Tibial nerve (tissue), 4 donors: ENCODE measurements around the gene TAPT1. TPM values are rescaled to one million over a fixed set of nuclear protein-coding genes. Genes with fewer than 3 reads are reported as not detected.

Experiments used
- DNase-seq, 2 donors: peaks; one replicate each; pipeline ENCODE4 v3.0.0-alpha.2; 2019; ENCODE audit warnings: low spot score in 2 of 2
- H3K27ac ChIP-seq, 4 donors: fragments of 200-600 bp; sonication (generic) in 3 of 4; one replicate each; pipeline ENCODE4 v1.5.1; 2017 to 2019; ENCODE audit warnings: mild to moderate bottlenecking in 1 of 4
- H3K27me3 ChIP-seq, 2 donors: fragments of 200-600 bp; sonication (generic) in 1 of 2; one replicate each; pipeline versions ENCODE4 v1.5.1 to v1.6.0; 2017 to 2019
- H3K36me3 ChIP-seq, 3 donors: fragments of 200-600 bp; sonication (generic); one replicate each; pipeline ENCODE4 v1.5.1; 2018 to 2019
- H3K4me1 ChIP-seq, 4 donors: fragments of 200-600 bp; sonication (generic) in 3 of 4; one replicate each; pipeline ENCODE4 v1.5.1; 2017 to 2019
- H3K4me3 ChIP-seq, 4 donors: fragments of 200-600 bp; sonication (generic) in 3 of 4; one replicate each; pipeline ENCODE4 v1.5.1; 2017 to 2019; ENCODE audit warnings: mild to moderate bottlenecking in 1 of 4, moderate library complexity in 1 of 4
- H3K9me3 ChIP-seq, 4 donors: fragments of 200-600 bp; sonication (generic) in 3 of 4; one replicate each; pipeline ENCODE4 v1.5.1; 2017 to 2019
- CTCF ChIP-seq, 5 experiments: fragments of 200-600 bp in 3 of 5; fragments of 450-650 bp in 2 of 5; sonication (generic) in 3 of 5; IDR thresholded peaks; one replicate each; pipeline ENCODE4 v1.5.1; 2016 to 2019; ENCODE audit warnings: antibody characterized with exemption in 5 of 5, mild to moderate bottlenecking in 3 of 5, moderate library complexity in 2 of 5
- EP300 ChIP-seq, 2 donors: sonication (generic); formaldehyde crosslinking; IDR thresholded peaks; one replicate each; pipeline ENCODE4 v1.6.1; 2017; ENCODE audit warnings: antibody characterized with exemption in 2 of 2, mild to moderate bottlenecking in 1 of 2
- POLR2A ChIP-seq, 2 donors: fragments of 450-650 bp; IDR thresholded peaks; one replicate each; pipeline ENCODE4 v1.6.1; 2017; ENCODE audit warnings: antibody characterized with exemption in 2 of 2, mild to moderate bottlenecking in 2 of 2, moderate library complexity in 2 of 2
- WGBS, 2 donors: methylation state at CpG; one replicate each; pipeline ENCODE4 v1.1.5; 2018; 5-methylcytosine and 5-hydroxymethylcytosine counted together
- total RNA-seq, 4 donors: library from RNA; depleted of rRNA; stranded (reverse); fragments of >200 nt; gene quantifications; one replicate each; pipeline ENCODE4 v1.1.0, GENCODE V29; 2016

The TAPT1 gene
- total RNA-seq, 4 donors from 2014 or later, result 21.3 to 41.3 (median 37.5) TPM

GRCh38 chr4:16165931-16166330 lies 60.3 kb downstream of the TAPT1 start:
- no peak for TF ChIP-seq POLR2A (IDR thresholded peaks at IDR 0.05)
- no peak for DNase-seq
- no peak overlapping the region for H3K4me3 ChIP-seq
- peaks cover 0 to 100% (median 16%) of the 10 kb centered on the region in 3 donors for H3K36me3 ChIP-seq
- no peak overlapping the region for H3K27ac ChIP-seq
- no peaks in the 10 kb centered on the region for H3K27me3 ChIP-seq
- 94 to 98% methylated on average over 7 of the region's 7 CpGs for WGBS, 2 donors
- no peaks in the 10 kb centered on the region for H3K9me3 ChIP-seq
- no peaks in the 10 kb centered on the region for H3K4me1 ChIP-seq

- Histone ChIP-seq H3K9me3 (peaks cover 0 to 6% (median 0%) of the 10 kb centered on the region in 4 donors), H3K27ac (no peak overlapping the region), H3K4me3 (no peak overlapping the region), H3K4me1 (peaks cover 0 to 10% (median 0%) of the 10 kb centered on the region in 4 donors), H3K27me3 (no peaks in the 10 kb centered on the region), H3K36me3 (peaks cover 0 to 83% (median 10%) of the 10 kb centered on the region in 3 donors)
- WGBS, 2 donors, result 90 to 91% methylated on average over 4 of the region's 4 CpGs
- no peak for DNase-seq
- no peak for TF ChIP-seq POLR2A (IDR thresholded peaks at IDR 0.05)
- no peak for TF ChIP-seq EP300 (IDR thresholded peaks at IDR 0.05)
Measured at GRCh38 chr4:16162891-16163290, 63.4 kb downstream of the TAPT1 start.

GRCh38 chr4:16161851-16162408 lies 64.3 kb downstream of the TAPT1 start:
- no peak for DNase-seq
- Histone ChIP-seq H3K27ac (no peak overlapping the region), H3K36me3 (peaks cover 0 to 73% (median 10%) of the 10 kb centered on the region in 3 donors), H3K27me3 (no peaks in the 10 kb centered on the region), H3K9me3 (peaks cover 0 to 6% (median 0%) of the 10 kb centered on the region in 4 donors), H3K4me3 (no peak overlapping the region), H3K4me1 (peaks cover 0 to 13% (median 0%) of the 10 kb centered on the region in 4 donors)
- TF ChIP-seq EP300 (IDR thresholded peaks at IDR 0.05), result no peak
- TF ChIP-seq POLR2A (IDR thresholded peaks at IDR 0.05), result no peak
- TF ChIP-seq CTCF (IDR thresholded peaks at IDR 0.05), result no peak
- WGBS, 2 donors, result 86 to 89% methylated on average over 6 of the region's 6 CpGs

GRCh38 chr4:16160457-16160856 lies 65.8 kb downstream of the TAPT1 start:
- H3K27ac ChIP-seq, result no peak overlapping the region
- peaks cover 0 to 6% (median 0%) of the 10 kb centered on the region in 4 donors for H3K9me3 ChIP-seq
- no peak overlapping the region for H3K4me3 ChIP-seq
- H3K36me3 ChIP-seq, result peaks cover 0 to 59% (median 0%) of the 10 kb centered on the region in 3 donors
- WGBS, 2 donors, result 88% methylated on average over 3 of the region's 3 CpGs
- TF ChIP-seq CTCF (IDR thresholded peaks at IDR 0.05) (no peak), POLR2A (IDR thresholded peaks at IDR 0.05) (no peak), EP300 (IDR thresholded peaks at IDR 0.05) (no peak)
- no peaks in the 10 kb centered on the region for H3K27me3 ChIP-seq
- peaks cover 0 to 16% (median 0%) of the 10 kb centered on the region in 4 donors for H3K4me1 ChIP-seq
- DNase-seq, result no peak

- Histone ChIP-seq H3K4me1 (peaks cover 0 to 16% (median 0%) of the 10 kb centered on the region in 4 donors), H3K27me3 (no peaks in the 10 kb centered on the region), H3K36me3 (peaks cover 0 to 47% (median 0%) of the 10 kb centered on the region in 3 donors), H3K9me3 (peaks cover 0 to 6% (median 0%) of the 10 kb centered on the region in 4 donors), H3K27ac (no peak overlapping the region), H3K4me3 (no peak overlapping the region)
- TF ChIP-seq CTCF (IDR thresholded peaks at IDR 0.05), result no peak
- no peak for TF ChIP-seq POLR2A (IDR thresholded peaks at IDR 0.05)
- TF ChIP-seq EP300 (IDR thresholded peaks at IDR 0.05), result no peak
- DNase-seq, result no peak
- WGBS, 2 donors, result 88 to 92% methylated on average over 3 of the region's 3 CpGs
Measured at GRCh38 chr4:16159286-16159685, 67.0 kb downstream of the TAPT1 start.

GRCh38 chr4:16158504-16158852 lies 67.8 kb downstream of the TAPT1 start:
- Histone ChIP-seq H3K36me3 (peaks cover 0 to 39% (median 0%) of the 10 kb centered on the region in 3 donors), H3K27me3 (no peaks in the 10 kb centered on the region), H3K27ac (peak overlapping the region in 1 of 4 donors; percentile 30), H3K4me1 (peaks cover 0 to 16% (median 0%) of the 10 kb centered on the region in 4 donors), H3K4me3 (no peak overlapping the region), H3K9me3 (peaks cover 0 to 6% (median 0%) of the 10 kb centered on the region in 4 donors)
- TF ChIP-seq POLR2A (IDR thresholded peaks at IDR 0.05), result no peak
- TF ChIP-seq CTCF (IDR thresholded peaks at IDR 0.05), result no peak
- TF ChIP-seq EP300 (IDR thresholded peaks at IDR 0.05), result no peak
- 37 to 44% methylated on average over 3 of the region's 3 CpGs for WGBS, 2 donors
- no peak for DNase-seq
